HG03457 (cell line): ENCODE data around the gene NES.
"Not testable (repeated sequence)": the region's sequence is repeated elsewhere in the genome, so short reads cannot be mapped to it uniquely, and the experiment has no call there.

Experiments used
- ATAC-seq: cut with Tn5 transposase; IDR thresholded peaks from one replicate; pipeline ENCODE4 v1.9.1; 2021; ENCODE audit warnings: moderate number of reproducible peaks; ENCODE audit not compliant: unreplicated experiment

The NES gene

GRCh38 chr1:156648496-156648895 is 28.7 kb downstream of the NES start:
- no peak for ATAC-seq

DNA sequence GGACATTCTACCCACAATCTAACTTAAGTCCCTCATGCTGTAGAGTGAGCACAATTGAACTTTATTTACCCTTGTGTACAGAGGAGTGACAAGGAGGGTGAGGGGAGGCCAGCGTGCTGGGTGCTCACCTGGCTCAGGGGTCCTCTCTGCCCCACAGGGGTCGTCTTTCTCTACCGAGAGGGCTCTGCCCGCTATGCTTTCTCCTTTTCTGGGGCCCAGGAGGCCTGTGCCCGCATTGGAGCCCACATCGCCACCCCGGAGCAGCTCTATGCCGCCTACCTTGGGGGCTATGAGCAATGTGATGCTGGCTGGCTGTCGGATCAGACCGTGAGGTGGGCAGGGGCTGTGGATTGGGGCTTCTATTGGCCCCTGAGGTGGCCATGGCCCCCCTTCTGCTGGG is 29.9 kb downstream of the NES start:
- ATAC-seq, result no peak

GRCh38 chr1:156646738-156647211 is 30.4 kb downstream of the NES start:
- ATAC-seq, result no peak

- no peak for ATAC-seq
These were observed 31.5 kb downstream of the NES start for GRCh38 chr1:156645666-156646065.

DNA sequence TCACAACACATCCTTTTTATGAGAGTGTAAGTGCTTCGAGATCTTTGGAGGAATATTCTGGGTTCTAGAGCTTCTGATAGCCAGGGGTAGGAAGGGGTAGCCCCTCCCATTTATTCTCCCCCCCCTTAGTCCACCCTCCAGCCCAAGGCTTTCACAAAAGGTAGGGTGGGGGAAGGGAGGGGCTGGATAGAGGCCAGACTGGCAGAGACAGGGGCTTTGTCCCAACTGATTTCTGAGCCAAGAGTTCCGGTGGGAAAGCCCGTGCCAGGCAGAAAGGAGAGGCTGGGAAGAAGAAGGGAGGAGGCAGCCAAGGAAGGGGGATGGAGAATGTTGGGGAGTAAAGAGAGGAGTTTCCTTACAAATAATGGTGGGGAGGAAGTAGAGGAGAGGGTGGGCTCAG is 32.2 kb downstream of the NES start:
- no peak for ATAC-seq

GRCh38 chr1:156644640-156645039 is 32.6 kb downstream of the NES start:
- ATAC-seq, result no peak

DNA sequence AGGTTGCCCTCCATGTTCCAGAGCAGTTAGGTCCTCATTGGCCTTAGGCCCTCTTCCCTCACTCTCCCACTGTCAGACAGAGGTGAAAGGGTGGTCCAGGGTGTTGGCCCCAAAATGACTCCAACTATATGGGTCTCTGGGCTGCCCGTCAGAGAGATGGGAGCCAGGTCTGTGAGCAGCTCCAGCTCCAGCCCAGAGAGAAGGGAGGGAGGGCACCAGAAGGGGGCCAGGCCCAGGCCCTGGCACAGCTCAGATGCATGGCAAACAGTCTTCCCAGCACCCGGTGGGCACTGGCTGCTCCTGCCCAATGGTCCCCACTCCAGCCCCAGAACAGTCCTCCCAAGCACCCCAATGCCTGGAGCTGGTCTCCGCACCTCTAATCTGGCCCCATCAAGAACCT is 33.1 kb downstream of the NES start:
- ATAC-seq, result no peak

DNA sequence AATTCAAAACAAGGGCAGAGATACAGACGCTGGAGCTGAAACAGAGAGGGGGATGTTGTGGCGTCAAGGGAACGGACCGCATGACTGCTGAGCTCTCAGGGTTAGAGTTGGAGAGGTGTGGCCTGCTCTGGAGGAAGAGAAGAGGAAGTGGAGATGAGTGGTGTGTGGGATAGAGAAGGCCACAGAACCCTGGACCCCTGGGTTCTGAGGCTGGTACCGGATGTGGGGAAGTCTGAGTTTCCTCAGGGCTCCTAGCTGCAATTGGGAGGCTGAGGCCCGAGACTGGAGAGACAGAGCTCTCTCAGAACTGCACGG is 33.5 kb downstream of the NES start:
- ATAC-seq, result no peak

DNA sequence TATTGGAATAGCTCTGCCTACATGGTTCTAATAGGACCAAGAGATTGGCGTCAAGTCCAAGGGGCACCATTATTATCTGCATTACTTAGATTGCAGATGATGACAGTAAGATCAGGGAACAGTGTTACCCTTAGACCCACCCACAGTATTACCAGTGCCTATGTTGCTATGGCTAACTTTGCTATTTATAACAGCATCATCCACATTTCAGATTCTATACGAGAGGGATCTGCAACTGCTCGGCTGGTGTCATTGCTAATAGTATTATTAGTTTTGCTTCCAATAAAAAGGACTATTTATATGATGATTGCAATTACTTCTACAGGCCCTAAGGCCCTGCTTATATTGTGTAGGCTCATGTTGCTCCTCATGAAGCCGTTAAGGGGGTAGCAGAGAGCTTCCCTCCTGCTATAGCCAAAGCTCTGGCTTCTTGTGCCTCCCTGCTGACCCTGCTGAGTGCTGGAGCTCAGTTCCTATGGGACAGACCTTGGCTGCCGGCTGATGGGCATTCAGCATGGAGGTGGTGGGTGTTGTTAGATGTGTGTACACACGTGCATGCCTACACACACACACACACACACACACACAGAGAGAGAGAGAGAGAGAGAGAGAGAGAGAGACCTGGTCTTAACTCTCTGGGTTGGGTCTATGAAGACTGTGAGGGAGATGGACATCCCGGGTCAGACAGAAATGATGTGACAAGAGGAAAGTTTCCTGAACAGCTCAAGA is 34.0 kb downstream of the NES start:
- ATAC-seq, result no peak

- no peak for ATAC-seq
These were observed 34.8 kb downstream of the NES start for GRCh38 chr1:156642265-156643048.

GRCh38 chr1:156641761-156642264 is 35.4 kb downstream of the NES start, which contains the start of gene BCAN:
Gene BCAN, plus strand, starts transcription at chr1:156642117. Its CDS starts 3,938 bp downstream, at chr1:156646055.
- ATAC-seq, result no peak

- no peak for ATAC-seq
These were observed 36.1 kb downstream of the NES start for GRCh38 chr1:156640842-156641706.

DNA sequence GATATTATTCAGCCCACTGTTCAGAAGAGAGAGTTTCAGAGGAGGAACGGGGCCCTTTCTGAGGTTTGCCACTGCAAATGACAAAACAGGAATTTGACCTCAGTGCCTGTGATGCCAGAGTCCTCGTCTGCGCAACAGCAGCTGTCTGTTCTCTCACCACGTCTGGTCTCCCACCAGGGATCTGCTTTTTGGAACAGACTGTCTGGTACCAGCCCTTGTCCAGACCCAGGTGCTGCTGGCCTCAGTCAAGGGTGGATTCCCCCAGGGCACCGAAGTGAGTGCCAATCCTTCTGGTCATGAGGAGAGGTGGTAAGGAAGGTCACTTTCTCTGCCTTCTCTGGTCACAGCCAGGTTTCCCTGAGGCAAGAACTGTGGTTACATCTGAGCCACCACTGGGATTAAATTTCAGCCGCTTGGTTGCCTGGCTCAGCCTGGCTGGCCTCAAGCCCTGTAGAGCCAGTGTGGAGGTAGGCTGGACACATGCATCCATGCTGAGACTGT is 37.6 kb downstream of the NES start:
- ATAC-seq, result no peak

DNA sequence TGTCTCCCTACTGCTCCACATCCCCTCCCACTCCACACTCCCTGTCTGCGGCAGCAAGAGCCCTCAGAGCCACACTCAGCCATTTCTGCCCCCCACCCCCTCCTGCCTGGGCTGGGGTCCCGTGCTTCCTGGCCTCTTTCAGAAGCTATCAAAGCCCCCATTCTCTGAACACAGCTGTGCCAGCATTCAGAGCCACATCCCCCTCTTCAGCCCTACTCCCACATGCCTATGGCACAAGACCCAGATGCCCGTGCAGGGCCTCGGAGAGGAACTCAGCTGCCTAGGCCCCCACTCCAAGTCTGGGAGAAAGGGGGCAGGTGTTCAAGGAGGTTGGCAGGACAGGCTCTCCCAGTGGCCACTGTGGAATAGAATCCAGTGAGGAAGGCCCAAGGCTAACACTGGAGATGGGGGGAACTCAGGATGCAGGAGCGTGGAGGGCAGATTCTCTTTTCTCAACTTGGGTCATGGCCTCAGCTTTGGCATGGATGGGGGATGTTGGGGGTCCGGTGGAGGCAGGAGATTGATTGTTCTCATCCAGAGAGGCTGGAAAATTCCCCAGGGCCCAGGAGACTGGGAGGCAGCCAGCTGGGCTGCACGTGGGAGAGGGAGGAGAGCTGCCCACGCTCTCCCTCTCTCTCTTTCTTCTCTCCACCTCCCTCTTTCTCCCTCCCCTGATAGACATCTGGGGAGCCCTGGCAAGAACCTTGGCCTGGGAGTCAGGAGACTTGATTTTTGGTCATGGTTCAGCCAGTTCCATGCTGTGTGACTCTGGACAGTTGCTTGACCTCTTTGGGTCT is 38.8 kb downstream of the NES start:
- ATAC-seq, result no peak

DNA sequence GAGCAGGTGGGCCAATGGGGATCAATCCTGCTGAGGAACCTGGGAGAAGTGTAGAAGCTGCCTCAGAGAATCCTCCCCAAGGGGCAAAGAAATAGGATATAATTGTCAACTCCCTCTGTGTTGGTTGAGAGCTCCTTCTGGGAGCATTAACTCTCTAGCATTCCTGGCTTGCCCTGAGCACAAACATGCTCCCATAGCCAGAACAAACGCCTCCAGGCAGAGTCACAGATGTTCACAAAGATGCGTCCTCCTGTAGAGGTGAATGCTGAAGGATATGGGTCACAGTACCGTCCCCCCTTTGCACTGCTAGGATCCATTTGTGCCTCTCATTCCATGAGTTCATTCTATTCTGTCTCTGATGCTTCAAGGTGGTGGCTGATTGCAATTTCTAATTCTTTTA is 44.9 kb downstream of the NES start:
- ATAC-seq, result no peak

DNA sequence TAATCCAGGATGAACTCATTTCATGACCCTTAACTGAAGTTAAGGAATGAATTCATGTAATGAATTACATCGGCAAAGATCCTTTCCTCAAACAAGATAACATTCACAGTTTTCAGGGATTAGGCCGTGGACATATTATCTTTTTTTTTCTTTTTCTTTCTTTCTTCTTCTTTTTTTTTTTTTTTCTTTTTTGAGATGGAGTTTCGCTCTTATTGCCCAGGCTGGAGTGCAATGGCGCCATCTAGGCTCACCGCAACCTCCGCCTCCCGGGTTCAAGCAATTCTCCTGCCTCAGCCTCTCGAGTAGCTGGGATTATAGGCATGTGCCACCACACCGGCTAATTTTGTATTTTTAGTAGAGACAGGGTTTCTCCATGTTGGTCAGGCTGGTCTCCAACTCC is 46.1 kb downstream of the NES start:
- not testable (repeated sequence) for ATAC-seq

DNA sequence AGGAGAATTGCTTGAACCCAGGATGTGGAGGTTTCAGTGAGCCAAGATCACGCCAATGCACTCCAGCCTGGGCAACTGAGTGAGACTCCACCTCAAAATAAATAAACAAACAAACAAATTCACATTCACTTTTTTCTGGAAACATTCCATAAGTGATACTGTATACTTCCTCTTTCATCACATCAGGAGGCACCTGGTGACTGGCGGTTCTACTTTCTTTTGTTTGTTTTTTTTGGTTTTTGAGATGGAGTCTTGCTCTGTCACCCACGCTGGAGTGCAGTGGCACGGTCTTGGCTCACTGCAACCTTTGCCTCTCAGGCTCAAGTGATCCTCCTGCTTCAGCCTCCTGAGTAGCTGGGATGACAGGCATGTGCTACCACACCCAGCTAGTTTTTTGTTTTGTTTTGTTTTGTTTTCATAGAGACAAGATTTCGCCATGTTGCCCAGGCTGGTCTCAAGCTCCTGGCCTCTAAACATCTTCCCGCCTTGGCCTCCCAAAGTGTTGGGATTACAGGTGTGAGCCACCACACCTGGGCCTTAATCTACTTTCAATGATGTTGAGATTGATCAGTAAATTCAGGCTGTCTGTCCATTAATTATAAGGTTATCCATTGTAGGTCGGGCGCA is 47.3 kb downstream of the NES start:
- ATAC-seq, result no peak

DNA sequence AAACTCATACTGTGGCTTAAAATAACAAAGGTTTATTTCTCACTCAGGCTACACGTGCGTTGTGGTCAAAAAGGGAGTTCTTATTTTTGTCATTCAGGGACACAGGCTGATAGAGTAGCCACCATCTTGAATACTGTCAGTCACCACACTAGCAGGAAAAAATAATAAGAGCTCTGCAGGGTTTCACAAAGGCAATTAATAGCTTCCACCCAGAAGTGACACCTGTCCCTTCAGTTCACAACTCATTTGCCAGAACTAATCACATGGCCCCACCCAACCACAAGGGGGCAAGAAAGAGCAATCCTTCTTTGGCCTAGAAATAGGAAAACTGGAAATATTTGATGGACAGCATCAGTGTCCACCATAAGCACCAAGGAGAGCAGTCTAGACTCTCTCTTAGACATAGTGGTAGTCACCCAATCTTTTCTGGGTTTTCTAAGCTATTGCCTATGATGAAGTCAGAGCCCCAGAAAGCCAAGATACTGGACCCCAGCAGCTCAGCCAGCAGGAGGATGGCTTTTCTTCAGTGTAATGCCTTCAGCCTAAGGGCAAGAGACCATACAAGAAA is 49.8 kb downstream of the NES start:
- ATAC-seq, result no peak

DNA sequence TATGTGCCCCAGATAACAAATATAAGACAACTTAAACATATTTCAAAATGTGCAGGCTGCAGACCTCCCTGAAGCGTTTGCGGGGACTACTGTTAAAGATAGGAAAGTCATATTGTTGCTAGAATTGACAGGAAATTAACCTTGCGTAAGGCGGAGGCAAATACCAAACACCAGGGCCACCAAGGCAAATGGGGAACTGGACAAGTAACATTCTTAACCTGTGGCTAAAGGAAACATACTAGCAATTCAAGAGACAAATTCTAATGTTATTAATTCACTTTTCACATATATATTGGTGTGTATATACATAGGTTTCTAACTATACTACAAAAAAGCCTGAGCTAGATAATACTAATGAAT is 51.1 kb downstream of the NES start:
- ATAC-seq, result no peak
